HG03378 (cell line): ENCODE measurements around the gene SLC25A41.

Source experiments
- ATAC-seq: cut with Tn5 transposase; IDR thresholded peaks from one replicate; pipeline ENCODE4 v1.9.1; 2021; ENCODE audit warnings: mild to moderate bottlenecking, moderate library complexity; ENCODE audit not compliant: unreplicated experiment

The SLC25A41 gene

GRCh38 chr19:6376512-6377190 is 56.9 kb downstream of the SLC25A41 start:
- no peak for ATAC-seq
